HG02840 (cell line): ENCODE results near the gene CUL4A.

Experiments
- ATAC-seq: cut with Tn5 transposase; IDR thresholded peaks from one replicate; pipeline ENCODE4 v1.9.1; 2021; ENCODE audit warnings: mild to moderate bottlenecking, moderate library complexity, moderate number of reproducible peaks; ENCODE audit not compliant: unreplicated experiment, low FRiP score

The CUL4A gene

GRCh38 chr13:113179374-113180230 lies 29.8 kb upstream of the CUL4A start:
- no peak for ATAC-seq

GRCh38 chr13:113182046-113182445 lies 27.4 kb upstream of the CUL4A start:
- ATAC-seq = no peak

GRCh38 chr13:113183450-113184129 lies 25.8 kb upstream of the CUL4A start:
- no peak for ATAC-seq

GRCh38 chr13:113184568-113185440 lies 24.6 kb upstream of the CUL4A start:
- ATAC-seq = no peak

GRCh38 chr13:113186061-113186900 lies 23.1 kb upstream of the CUL4A start:
- peak; percentile 76 for ATAC-seq

GRCh38 chr13:113187263-113187669 lies 22.1 kb upstream of the CUL4A start:
- ATAC-seq = no peak

GRCh38 chr13:113187883-113188665 lies 21.3 kb upstream of the CUL4A start:
- no peak for ATAC-seq

- no peak for ATAC-seq
These were observed 19.2 kb upstream of the CUL4A start for GRCh38 chr13:113190181-113190580.

GRCh38 chr13:113192279-113192678 lies 17.1 kb upstream of the CUL4A start:
- no peak for ATAC-seq

- ATAC-seq = no peak
These were observed 16.5 kb upstream of the CUL4A start for GRCh38 chr13:113192902-113193301.

GRCh38 chr13:113195360-113195759 lies 14.1 kb upstream of the CUL4A start:
- no peak for ATAC-seq

GRCh38 chr13:113196970-113197737 lies 12.3 kb upstream of the CUL4A start:
- ATAC-seq = no peak

GRCh38 chr13:113201815-113202214 lies 7.6 kb upstream of the CUL4A start:
- no peak for ATAC-seq

- ATAC-seq = no peak
These were observed 6.5 kb upstream of the CUL4A start for GRCh38 chr13:113202912-113203311.

- ATAC-seq = no peak
These were observed 5.7 kb upstream of the CUL4A start for GRCh38 chr13:113203507-113204377.

- no peak for ATAC-seq
These were observed 5.1 kb upstream of the CUL4A start for GRCh38 chr13:113204378-113204734.

- no peak for ATAC-seq
These were observed 3.9 kb upstream of the CUL4A start for GRCh38 chr13:113205428-113205931.
